Hepatocyte (in vitro differentiated cells): ENCODE measurements around the gene RBKS. TPM values are rescaled to one million over a fixed set of nuclear protein-coding genes. Genes with fewer than 3 reads are reported as not detected.

Source experiments
- DNase-seq: peaks from one replicate; pipeline ENCODE4 v3.0.0-alpha.2; 2016; ENCODE audit warnings: low spot score
- H2AFZ ChIP-seq: fragments of 200-600 bp; sonication (generic); 2 replicates; pipeline ENCODE4 v1.6.0; 2016; ENCODE audit warnings: antibody characterized with exemption, mild to moderate bottlenecking
- H3K27ac ChIP-seq: fragments of 200-600 bp; sonication (generic); 2 replicates; pipeline ENCODE4 v1.5.1; 2016; ENCODE audit warnings: mild to moderate bottlenecking
- H3K27me3 ChIP-seq: fragments of 200-600 bp; sonication (generic); 2 replicates; pipeline ENCODE4 v1.6.1; 2016
- H3K36me3 ChIP-seq: fragments of 200-600 bp; sonication (generic); replicated peaks from 2 replicates; pipeline ENCODE4 v1.5.1; 2016; ENCODE audit warnings: low read depth; ENCODE audit not compliant: insufficient read depth
- H3K4me1 ChIP-seq: fragments of 200-600 bp; sonication (generic); 2 replicates; pipeline ENCODE4 v1.5.1; 2016; ENCODE audit warnings: mild to moderate bottlenecking, moderate library complexity; ENCODE audit not compliant: insufficient read depth
- H3K4me2 ChIP-seq: fragments of 200-600 bp; sonication (generic); 2 replicates; pipeline ENCODE4 v1.6.0; 2016
- H3K4me3 ChIP-seq: fragments of 200-600 bp; sonication (generic); 2 replicates; pipeline ENCODE4 v1.5.1; 2016; ENCODE audit warnings: mild to moderate bottlenecking
- H3K79me2 ChIP-seq: fragments of 200-600 bp; sonication (generic); 2 replicates; pipeline ENCODE4 v1.6.0; 2017; ENCODE audit warnings: mild to moderate bottlenecking
- H3K9me2 ChIP-seq: fragments of 200-600 bp; sonication (generic); replicated peaks from 2 replicates; pipeline ENCODE4 v1.6.0; 2017; ENCODE audit warnings: mild to moderate bottlenecking; ENCODE audit not compliant: insufficient read depth
- H3K9me3 ChIP-seq: fragments of 200-600 bp; sonication (generic); 2 replicates; pipeline ENCODE4 v1.5.1; 2016; ENCODE audit warnings: low read depth, mild to moderate bottlenecking
- H4K20me1 ChIP-seq: fragments of 200-600 bp; sonication (generic); 2 replicates; pipeline ENCODE4 v1.6.0; 2016; ENCODE audit warnings: mild to moderate bottlenecking; ENCODE audit not compliant: insufficient read depth, poor library complexity, severe bottlenecking
- CTCF ChIP-seq: fragments of 200-600 bp; sonication (generic); IDR thresholded peaks from 2 replicates; pipeline ENCODE4 v1.5.1; 2016; ENCODE audit warnings: antibody characterized with exemption, mild to moderate bottlenecking; ENCODE audit not compliant: poor library complexity
- EZH2 ChIP-seq: fragments of 200-600 bp; sonication (generic); IDR thresholded peaks from 2 replicates; pipeline ENCODE4 v1.6.1; 2016; ENCODE audit warnings: antibody characterized with exemption, mild to moderate bottlenecking, borderline replicate concordance
- EZH2phosphoT487 ChIP-seq: fragments of 200-600 bp; sonication (generic); IDR thresholded peaks from one replicate; pipeline ENCODE4 v1.6.1; 2018; ENCODE audit warnings: antibody characterized with exemption, mild to moderate bottlenecking, low read depth, moderate library complexity; ENCODE audit not compliant: unreplicated experiment, severe bottlenecking
- WGBS: methylation state at CpG from one replicate; pipeline ENCODE4 v1.1.6; 2016; ENCODE audit warnings: low lambda C conversion rate; ENCODE audit errors: missing lambda C conversion rate; 5-methylcytosine and 5-hydroxymethylcytosine counted together
- polyA plus RNA-seq: library from polyadenylated mRNA; unstranded; fragments of >200 nt; fragmentation: Nextera tagmentation; extraction: Ambion mirVana; gene quantifications from 2 replicates; pipeline ENCODE4 v1.2.1, GENCODE V29; 2016
- total RNA-seq: library from RNA; depleted of rRNA; stranded (reverse); fragments of >200 nt; gene quantifications from 2 replicates; pipeline ENCODE4 v1.2.3, GENCODE V29; 2014

The RBKS gene
- total and polyA plus RNA-seq, 2 experiments from 2014 or later = 5.5 to 7.2 TPM

- H3K4me1 ChIP-seq = no peaks in the 10 kb centered on the region
- no peak for DNase-seq
- H3K27ac ChIP-seq = no peak overlapping the region
- H3K9me2 ChIP-seq = no peaks in the 10 kb centered on the region
- H3K36me3 ChIP-seq = no peaks in the 10 kb centered on the region
- TF ChIP-seq CTCF (no peak), EZH2phosphoT487 (no peak), EZH2 (no peak)
- no peak overlapping the region for H3K4me2 ChIP-seq
- no peak overlapping the region for H2AFZ ChIP-seq
- H3K4me3 ChIP-seq = no peak overlapping the region
- H4K20me1 ChIP-seq = no peaks in the 10 kb centered on the region
- no peaks in the 10 kb centered on the region for H3K79me2 ChIP-seq
- H3K27me3 ChIP-seq = no peaks in the 10 kb centered on the region
- H3K9me3 ChIP-seq = no peaks in the 10 kb centered on the region
- 91% methylated on average over 4 of the region's 4 CpGs for WGBS
Observed at GRCh38 chr2:27830656-27831055, 59.5 kb downstream of the RBKS start.

- H3K4me3 ChIP-seq = no peak overlapping the region
- H3K27ac ChIP-seq = no peak overlapping the region
- H3K4me1 ChIP-seq = no peaks in the 10 kb centered on the region
- no peaks in the 10 kb centered on the region for H4K20me1 ChIP-seq
- H3K9me2 ChIP-seq = no peaks in the 10 kb centered on the region
- 88% methylated on average over 3 of the region's 3 CpGs for WGBS
- no peak overlapping the region for H2AFZ ChIP-seq
- no peaks in the 10 kb centered on the region for H3K79me2 ChIP-seq
- no peak for DNase-seq
- H3K9me3 ChIP-seq = no peaks in the 10 kb centered on the region
- TF ChIP-seq EZH2 = no peak
- no peak for TF ChIP-seq EZH2phosphoT487
- TF ChIP-seq CTCF = no peak
- no peak overlapping the region for H3K4me2 ChIP-seq
- H3K36me3 ChIP-seq = no peaks in the 10 kb centered on the region
- H3K27me3 ChIP-seq = no peaks in the 10 kb centered on the region
Observed at GRCh38 chr2:27829791-27830190, 60.4 kb downstream of the RBKS start.

DNA sequence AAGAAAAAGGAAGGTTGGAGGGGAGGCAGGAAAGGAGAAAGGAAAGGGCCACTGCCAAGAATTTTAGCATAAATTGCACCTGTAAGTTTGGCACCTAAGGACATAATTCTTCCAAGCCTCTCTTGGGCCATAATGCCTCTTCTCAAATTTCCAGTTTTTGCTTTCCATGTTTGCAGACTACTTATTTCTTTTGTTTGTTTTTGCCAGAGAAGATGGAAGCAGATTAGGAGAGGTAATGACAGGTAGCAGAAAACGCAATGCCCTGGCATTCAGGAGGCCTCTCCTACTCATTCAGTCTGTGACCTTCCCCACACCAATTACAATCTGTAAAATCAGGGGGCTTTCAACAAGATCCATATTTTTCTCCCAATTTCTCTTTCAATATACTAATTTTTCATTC, 61.9 kb downstream of the RBKS start:
- 59% methylated on average over 1 of the region's 1 CpG for WGBS
- Histone ChIP-seq H2AFZ (no peak overlapping the region), H3K36me3 (no peaks in the 10 kb centered on the region), H3K9me2 (no peaks in the 10 kb centered on the region), H4K20me1 (no peaks in the 10 kb centered on the region), H3K27ac (no peak overlapping the region), H3K4me2 (no peak overlapping the region), H3K27me3 (no peaks in the 10 kb centered on the region), H3K4me1 (no peaks in the 10 kb centered on the region), H3K9me3 (peaks cover 5% of the 10 kb centered on the region), H3K79me2 (no peaks in the 10 kb centered on the region), H3K4me3 (no peak overlapping the region)
- no peak for TF ChIP-seq EZH2phosphoT487
- no peak for TF ChIP-seq EZH2
- no peak for TF ChIP-seq CTCF
- no peak for DNase-seq

DNA sequence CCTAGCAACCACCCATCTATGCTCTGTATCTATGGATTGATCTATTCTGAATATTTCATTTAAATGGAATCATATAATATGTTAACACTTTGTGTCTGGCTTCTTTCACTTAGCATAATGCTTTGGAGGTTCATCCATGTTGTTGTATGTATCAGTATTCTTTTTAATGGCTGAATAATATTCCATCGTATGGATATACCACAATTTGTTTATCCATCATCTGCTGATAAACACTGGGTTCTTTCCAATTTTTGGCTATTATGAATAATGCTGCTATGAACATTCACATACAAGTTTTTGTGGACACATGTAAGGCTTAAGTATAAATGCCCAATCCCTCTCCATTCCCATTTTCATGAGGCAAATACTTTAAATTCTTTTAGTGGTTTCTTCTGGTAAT, 65.8 kb downstream of the RBKS start:
- Histone ChIP-seq H3K9me2 (no peaks in the 10 kb centered on the region), H3K4me2 (no peak overlapping the region), H3K4me3 (no peak overlapping the region), H3K9me3 (peaks cover 5% of the 10 kb centered on the region), H4K20me1 (no peaks in the 10 kb centered on the region), H2AFZ (no peak overlapping the region), H3K79me2 (no peaks in the 10 kb centered on the region), H3K36me3 (no peaks in the 10 kb centered on the region), H3K27ac (no peak overlapping the region), H3K27me3 (no peaks in the 10 kb centered on the region), H3K4me1 (no peaks in the 10 kb centered on the region)
- DNase-seq = no peak
- TF ChIP-seq EZH2 = no peak
- TF ChIP-seq CTCF = no peak
- no peak for TF ChIP-seq EZH2phosphoT487
- 100% methylated on average over 1 of the region's 1 CpG for WGBS
